Measurements from ENCODE around the gene SOCS3. TPM values are rescaled to one million over a fixed set of nuclear protein-coding genes. Genes with fewer than 3 reads are reported as not detected.

SOCS3 gene
- total RNA-seq, 4 donors from 2014 or later = 3.2 to 125 (median 20.8) TPM

GRCh38 chr17:78317794-78318400 is 42.0 kb downstream of the SOCS3 start:
- Histone ChIP-seq H3K4me1 (peaks cover 25 to 49% (median 35%) of the 10 kb centered on the region in 4 donors), H3K4me3 (no peak overlapping the region), H3K9me3 (peaks cover 0 to 4% (median 0%) of the 10 kb centered on the region in 4 donors), H3K27ac (peak overlapping the region in 2 of 4 donors; percentile 86 to 87), H3K36me3 (no peaks in the 10 kb centered on the region), H3K27me3 (no peaks in the 10 kb centered on the region)
- no peak for DNase-seq
- peak in 1 of 2 donors; percentile 1 for TF ChIP-seq POLR2A (IDR thresholded peaks at IDR 0.05)
- TF ChIP-seq CTCF (IDR thresholded peaks at IDR 0.05) = peak in 2 of 6 experiments; percentile 4 to 23

GRCh38 chr17:78316867-78317789 is 42.7 kb downstream of the SOCS3 start:
- DNase-seq = peak in 2 of 3 donors; percentile 75 to 78
- no peak overlapping the region for H3K4me3 ChIP-seq

GRCh38 chr17:78316115-78316866 is 43.6 kb downstream of the SOCS3 start:
- TF ChIP-seq POLR2A (IDR thresholded peaks at IDR 0.05) (no peak), CTCF (IDR thresholded peaks at IDR 0.05) (no peak)
- DNase-seq = no peak
- no peak overlapping the region for H3K4me3 ChIP-seq
- H3K36me3 ChIP-seq = no peaks in the 10 kb centered on the region
- peaks cover 25 to 49% (median 35%) of the 10 kb centered on the region in 4 donors for H3K4me1 ChIP-seq
- H3K27me3 ChIP-seq = no peaks in the 10 kb centered on the region
- H3K27ac ChIP-seq = peak overlapping the region; percentile 78 to 87 (median 86)
- H3K9me3 ChIP-seq = peaks cover 0 to 4% (median 0%) of the 10 kb centered on the region in 4 donors

More at GRCh38 chr17:78316867-78317789, 42.7 kb downstream of the SOCS3 start:
- H3K9me3 ChIP-seq = peaks cover 0 to 4% (median 0%) of the 10 kb centered on the region in 4 donors
- H3K4me1 ChIP-seq = peaks cover 25 to 49% (median 35%) of the 10 kb centered on the region in 4 donors
- TF ChIP-seq POLR2A (IDR thresholded peaks at IDR 0.05) (peak in 1 of 2 donors; percentile 36), CTCF (IDR thresholded peaks at IDR 0.05) (no peak)
- H3K36me3 ChIP-seq = no peaks in the 10 kb centered on the region
- peak overlapping the region; percentile 78 to 87 (median 86) for H3K27ac ChIP-seq
- H3K27me3 ChIP-seq = no peaks in the 10 kb centered on the region

GRCh38 chr17:78315355-78316114 is 44.3 kb downstream of the SOCS3 start:
- Histone ChIP-seq H3K9me3 (peaks cover 0 to 4% (median 0%) of the 10 kb centered on the region in 4 donors), H3K4me1 (peaks cover 25 to 49% (median 35%) of the 10 kb centered on the region in 4 donors), H3K4me3 (no peak overlapping the region)

More at GRCh38 chr17:78315355-78316114, 44.3 kb downstream of the SOCS3 start:
- Histone ChIP-seq H3K27ac (peak overlapping the region; percentile 78 to 87 (median 86)), H3K36me3 (no peaks in the 10 kb centered on the region), H3K27me3 (no peaks in the 10 kb centered on the region)
- DNase-seq = peak; percentile 35 to 81 (median 76)
- no peak for TF ChIP-seq CTCF (IDR thresholded peaks at IDR 0.05)
- TF ChIP-seq POLR2A (IDR thresholded peaks at IDR 0.05) = no peak

Measured in Peyer's patch (tissue), 4 donors.